ENCODE data around the gene TRAP1. TPM values are rescaled to one million over a fixed set of nuclear protein-coding genes. Genes with fewer than 3 reads are reported as not detected.

Gene TRAP1
- total RNA-seq, 4 donors from 2014 or later: 31.8 to 231 (median 57.1) TPM

GRCh38 chr16:3640632-3641501 lies 76.5 kb downstream of the TRAP1 start:
- no peak overlapping the region for H3K27ac ChIP-seq
- H3K36me3 ChIP-seq: no peaks in the 10 kb centered on the region
- TF ChIP-seq POLR2A (IDR thresholded peaks at IDR 0.05) (no peak), POLR2AphosphoS5 (IDR thresholded peaks at IDR 0.05) (no peak), EP300 (IDR thresholded peaks at IDR 0.05; ENCODE audit: low read depth) (no peak), CTCF (IDR thresholded peaks at IDR 0.05) (no peak)
- no peak overlapping the region for H3K4me3 ChIP-seq
- 95% methylated on average over 17 of the region's 17 CpGs; no CpG with 5 or more reads in 1 of the 2 donors for WGBS, 2 donors (ENCODE audit: low coverage in 1 of 2)
- intact Hi-C loops (cut with DNase I; ENCODE audit: low total_unique reads): no loop called here
- in situ Hi-C loops (cut with MboI; ENCODE audit: low pct_ligation_motif_present in 1 of 4, low pct_unique_long_range_greater_than_20kb in 1 of 4, low sequenced_read_pairs in 3 of 4): no loop called here
- H3K9me3 ChIP-seq: no peaks in the 10 kb centered on the region
- no peak for DNase-seq
- H3K27me3 ChIP-seq: no peaks in the 10 kb centered on the region
- peaks cover 1 to 40% (median 21%) of the 10 kb centered on the region in 4 donors for H3K4me1 ChIP-seq

- H3K27ac ChIP-seq: no peak overlapping the region
- in situ Hi-C loops (cut with MboI; ENCODE audit: low pct_ligation_motif_present in 1 of 4, low pct_unique_long_range_greater_than_20kb in 1 of 4, low sequenced_read_pairs in 3 of 4) (no loop called here), intact Hi-C loops (cut with DNase I; ENCODE audit: low total_unique reads) (no loop called here)
- no peak overlapping the region for H3K4me3 ChIP-seq
- no peak for DNase-seq
- 91% methylated on average over 3 of the region's 3 CpGs; no CpG with 5 or more reads in 1 of the 2 donors for WGBS, 2 donors (ENCODE audit: low coverage in 1 of 2)
- H3K36me3 ChIP-seq: no peaks in the 10 kb centered on the region
- peaks cover 0 to 33% (median 15%) of the 10 kb centered on the region in 4 donors for H3K4me1 ChIP-seq
- no peak for TF ChIP-seq CTCF (IDR thresholded peaks at IDR 0.05)
- TF ChIP-seq POLR2AphosphoS5 (IDR thresholded peaks at IDR 0.05): no peak
- TF ChIP-seq EP300 (IDR thresholded peaks at IDR 0.05; ENCODE audit: low read depth): no peak
- no peak for TF ChIP-seq POLR2A (IDR thresholded peaks at IDR 0.05)
- no peaks in the 10 kb centered on the region for H3K9me3 ChIP-seq
- H3K27me3 ChIP-seq: no peaks in the 10 kb centered on the region
These were observed 77.1 kb downstream of the TRAP1 start for GRCh38 chr16:3640207-3640606.

GRCh38 chr16:3638916-3639644 lies 78.2 kb downstream of the TRAP1 start:
- TF ChIP-seq EP300 (IDR thresholded peaks at IDR 0.05; ENCODE audit: low read depth) (no peak), POLR2AphosphoS5 (IDR thresholded peaks at IDR 0.05) (no peak)
- Histone ChIP-seq H3K27ac (peak overlapping the region in 1 of 4 donors; percentile 3), H3K9me3 (no peaks in the 10 kb centered on the region), H3K4me3 (no peak overlapping the region), H3K36me3 (no peaks in the 10 kb centered on the region), H3K4me1 (peaks cover 0 to 32% (median 14%) of the 10 kb centered on the region in 4 donors), H3K27me3 (no peaks in the 10 kb centered on the region)
- in situ Hi-C loops (cut with MboI; ENCODE audit: low pct_ligation_motif_present in 1 of 4, low pct_unique_long_range_greater_than_20kb in 1 of 4, low sequenced_read_pairs in 3 of 4) (no loop called here), intact Hi-C loops (cut with DNase I; ENCODE audit: low total_unique reads) (no loop called here)
- no peak for DNase-seq
- 79 to 83% methylated on average over 8 to 13 of the region's 13 CpGs for WGBS, 2 donors (ENCODE audit: low coverage in 1 of 2)

GRCh38 chr16:3637371-3637923 lies 79.9 kb downstream of the TRAP1 start:
- in situ Hi-C loops (cut with MboI; ENCODE audit: low pct_ligation_motif_present in 1 of 4, low pct_unique_long_range_greater_than_20kb in 1 of 4, low sequenced_read_pairs in 3 of 4) (no loop called here), intact Hi-C loops (cut with DNase I; ENCODE audit: low total_unique reads) (no loop called here)
- Histone ChIP-seq H3K4me3 (no peak overlapping the region), H3K27me3 (no peaks in the 10 kb centered on the region), H3K4me1 (peaks cover 0 to 30% (median 14%) of the 10 kb centered on the region in 4 donors), H3K36me3 (no peaks in the 10 kb centered on the region), H3K9me3 (no peaks in the 10 kb centered on the region), H3K27ac (peak overlapping the region; percentile 16 to 61 (median 38))
- 53 to 60% methylated on average over 2 to 3 of the region's 3 CpGs for WGBS, 2 donors (ENCODE audit: low coverage in 1 of 2)
- peak; percentile 59 for DNase-seq
- TF ChIP-seq POLR2A (IDR thresholded peaks at IDR 0.05) (no peak), CTCF (IDR thresholded peaks at IDR 0.05) (no peak), POLR2AphosphoS5 (IDR thresholded peaks at IDR 0.05) (no peak), EP300 (IDR thresholded peaks at IDR 0.05; ENCODE audit: low read depth) (no peak)

Data from transverse colon (tissue), 4 donors.